Measurements from ENCODE around the gene CDK2AP2. TPM values are rescaled to one million over a fixed set of nuclear protein-coding genes. Genes with fewer than 3 reads are reported as not detected.
"Not testable (repeated sequence)": the region's sequence is repeated elsewhere in the genome, so short reads cannot be mapped to it uniquely, and the experiment has no call there.

Gene CDK2AP2
- total RNA-seq, 2 donors from 2014 or later: 33.8 to 45.6 TPM

GRCh38 chr11:67520856-67521824 lies 13.2 kb upstream of the CDK2AP2 start:
- no peak for ATAC-seq
- Mint-ChIP-seq H3K4me3 (no peak overlapping the region), H3K4me1 (peaks cover 4% of the 10 kb centered on the region), H3K36me3 (ENCODE audit: low read depth) (peaks cover 4% of the 10 kb centered on the region), H3K27me3 (peaks cover 4% of the 10 kb centered on the region), H3K27ac (no peak overlapping the region)
- DNase-seq: no peak
- H3K9me3 ChIP-seq (ENCODE audit: control insufficient read depth, low read length, poor library complexity, severe bottlenecking): no peaks in the 10 kb centered on the region

- Mint-ChIP-seq H3K27me3 (peaks cover 15% of the 10 kb centered on the region), H3K4me3 (no peak overlapping the region), H3K36me3 (ENCODE audit: low read depth) (peaks cover 3% of the 10 kb centered on the region), H3K27ac (no peak overlapping the region), H3K4me1 (peaks cover 4% of the 10 kb centered on the region)
- no peaks in the 10 kb centered on the region for H3K9me3 ChIP-seq (ENCODE audit: control insufficient read depth, low read length, poor library complexity, severe bottlenecking)
- ATAC-seq (no peak), DNase-seq (no peak)
Measured at GRCh38 chr11:67519726-67520125, 11.8 kb upstream of the CDK2AP2 start.

GRCh38 chr11:67517784-67518552 lies 10.0 kb upstream of the CDK2AP2 start:
- Mint-ChIP-seq H3K4me1 (peaks cover 3% of the 10 kb centered on the region), H3K36me3 (ENCODE audit: low read depth) (no peaks in the 10 kb centered on the region)
- no peak for DNase-seq

GRCh38 chr11:67516806-67517205 lies 8.8 kb upstream of the CDK2AP2 start:
- no peaks in the 10 kb centered on the region for H3K9me3 ChIP-seq (ENCODE audit: control insufficient read depth, low read length, poor library complexity, severe bottlenecking)
- Mint-ChIP-seq H3K4me3 (no peak overlapping the region), H3K27ac (no peak overlapping the region), H3K36me3 (ENCODE audit: low read depth) (no peaks in the 10 kb centered on the region), H3K4me1 (no peaks in the 10 kb centered on the region), H3K27me3 (peaks cover 27% of the 10 kb centered on the region)
- DNase-seq (no peak), ATAC-seq (no peak)

More at GRCh38 chr11:67517784-67518552, 10.0 kb upstream of the CDK2AP2 start:
- Mint-ChIP-seq H3K4me3 (no peak overlapping the region), H3K27me3 (peaks cover 27% of the 10 kb centered on the region), H3K27ac (no peak overlapping the region)
- no peaks in the 10 kb centered on the region for H3K9me3 ChIP-seq (ENCODE audit: control insufficient read depth, low read length, poor library complexity, severe bottlenecking)
- ATAC-seq: no peak

GRCh38 chr11:67514116-67514515 lies 6.2 kb upstream of the CDK2AP2 start:
- Mint-ChIP-seq H3K27ac (no peak overlapping the region), H3K4me3 (no peak overlapping the region), H3K4me1 (peaks cover 4% of the 10 kb centered on the region), H3K36me3 (ENCODE audit: low read depth) (no peaks in the 10 kb centered on the region), H3K27me3 (peaks cover 32% of the 10 kb centered on the region)
- H3K9me3 ChIP-seq (ENCODE audit: control insufficient read depth, low read length, poor library complexity, severe bottlenecking): no peaks in the 10 kb centered on the region
- DNase-seq: no peak
- no peak for ATAC-seq

- H3K4me3 Mint-ChIP-seq; ATAC-seq; H3K9me3 ChIP-seq (ENCODE audit: control insufficient read depth, low read length, poor library complexity, severe bottlenecking); H3K27ac Mint-ChIP-seq; H3K36me3 Mint-ChIP-seq (ENCODE audit: low read depth); DNase-seq: not testable (repeated sequence)
- peaks cover 17% of the 10 kb centered on the region for H3K4me1 Mint-ChIP-seq
- H3K27me3 Mint-ChIP-seq: peaks cover 28% of the 10 kb centered on the region
Measured at GRCh38 chr11:67511558-67511957, 3.6 kb upstream of the CDK2AP2 start.

- H3K27ac Mint-ChIP-seq: no peak overlapping the region
- peaks cover 29% of the 10 kb centered on the region for H3K4me1 Mint-ChIP-seq
- no peaks in the 10 kb centered on the region for H3K9me3 ChIP-seq (ENCODE audit: control insufficient read depth, low read length, poor library complexity, severe bottlenecking)
- H3K4me3 Mint-ChIP-seq: no peak overlapping the region
- ATAC-seq (no peak), DNase-seq (no peak)
- no peaks in the 10 kb centered on the region for H3K36me3 Mint-ChIP-seq (ENCODE audit: low read depth)
- H3K27me3 Mint-ChIP-seq: peaks cover 18% of the 10 kb centered on the region
Measured at GRCh38 chr11:67510023-67510345, 2.0 kb upstream of the CDK2AP2 start.

GRCh38 chr11:67508486-67509121 lies 642 bp upstream of the CDK2AP2 start:
- no peaks in the 10 kb centered on the region for H3K9me3 ChIP-seq (ENCODE audit: control insufficient read depth, low read length, poor library complexity, severe bottlenecking)
- H3K27ac Mint-ChIP-seq: peak overlapping the region; percentile 97
- peak overlapping the region; percentile 89 for H3K4me3 Mint-ChIP-seq
- no peaks in the 10 kb centered on the region for H3K36me3 Mint-ChIP-seq (ENCODE audit: low read depth)
- H3K27me3 Mint-ChIP-seq: peaks cover 10% of the 10 kb centered on the region
- H3K4me1 Mint-ChIP-seq: peaks cover 34% of the 10 kb centered on the region
- peak; percentile 96 to 99 (median 99) for DNase-seq
- peak; percentile 54 for ATAC-seq

GRCh38 chr11:67507242-67507863 lies 609 bp downstream of the CDK2AP2 start:
- H3K4me1 Mint-ChIP-seq: peaks cover 42% of the 10 kb centered on the region
- H3K4me3 Mint-ChIP-seq: peak overlapping the region; percentile 89
- H3K27me3 Mint-ChIP-seq: peaks cover 6% of the 10 kb centered on the region
- peak overlapping the region; percentile 97 for H3K27ac Mint-ChIP-seq
- no peaks in the 10 kb centered on the region for H3K9me3 ChIP-seq (ENCODE audit: control insufficient read depth, low read length, poor library complexity, severe bottlenecking)
- no peaks in the 10 kb centered on the region for H3K36me3 Mint-ChIP-seq (ENCODE audit: low read depth)
- ATAC-seq (no peak), DNase-seq (no peak)

- Mint-ChIP-seq H3K36me3 (ENCODE audit: low read depth) (no peaks in the 10 kb centered on the region), H3K4me1 (peaks cover 42% of the 10 kb centered on the region), H3K27me3 (peaks cover 6% of the 10 kb centered on the region), H3K27ac (peak overlapping the region; percentile 97), H3K4me3 (peak overlapping the region; percentile 94)
- no peaks in the 10 kb centered on the region for H3K9me3 ChIP-seq (ENCODE audit: control insufficient read depth, low read length, poor library complexity, severe bottlenecking)
- ATAC-seq (no peak), DNase-seq (no peak)
Measured at GRCh38 chr11:67506426-67507051, 1.4 kb downstream of the CDK2AP2 start.

- H3K27me3 Mint-ChIP-seq: peaks cover 1% of the 10 kb centered on the region
- no peaks in the 10 kb centered on the region for H3K9me3 ChIP-seq (ENCODE audit: control insufficient read depth, low read length, poor library complexity, severe bottlenecking)
- H3K36me3 Mint-ChIP-seq (ENCODE audit: low read depth): no peaks in the 10 kb centered on the region
- peak overlapping the region; percentile 97 for H3K27ac Mint-ChIP-seq
- ATAC-seq: peak; percentile 52
- H3K4me3 Mint-ChIP-seq: peak overlapping the region; percentile 94
- peaks cover 45% of the 10 kb centered on the region for H3K4me1 Mint-ChIP-seq
- DNase-seq: peak; percentile 87 to 91 (median 88)
Measured at GRCh38 chr11:67505605-67506396, 2.2 kb downstream of the CDK2AP2 start.
